CD4-positive, alpha-beta T cell treated with Interleukin-4 for 1 hour (primary cell): ENCODE measurements around the gene CTSW.
A peak's percentile ranks its signal among the peaks of the same experiment; 100 is the strongest.
"Not testable (repeated sequence)": the region's sequence is repeated elsewhere in the genome, so short reads cannot be mapped to it uniquely, and the experiment has no call there.

Experiments
- DNase-seq, 2 donors: peaks; one replicate each; pipeline ENCODE4 v3.0.0-alpha.2; 2020 to 2022

The CTSW gene, protein sequence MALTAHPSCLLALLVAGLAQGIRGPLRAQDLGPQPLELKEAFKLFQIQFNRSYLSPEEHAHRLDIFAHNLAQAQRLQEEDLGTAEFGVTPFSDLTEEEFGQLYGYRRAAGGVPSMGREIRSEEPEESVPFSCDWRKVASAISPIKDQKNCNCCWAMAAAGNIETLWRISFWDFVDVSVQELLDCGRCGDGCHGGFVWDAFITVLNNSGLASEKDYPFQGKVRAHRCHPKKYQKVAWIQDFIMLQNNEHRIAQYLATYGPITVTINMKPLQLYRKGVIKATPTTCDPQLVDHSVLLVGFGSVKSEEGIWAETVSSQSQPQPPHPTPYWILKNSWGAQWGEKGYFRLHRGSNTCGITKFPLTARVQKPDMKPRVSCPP

DNA sequence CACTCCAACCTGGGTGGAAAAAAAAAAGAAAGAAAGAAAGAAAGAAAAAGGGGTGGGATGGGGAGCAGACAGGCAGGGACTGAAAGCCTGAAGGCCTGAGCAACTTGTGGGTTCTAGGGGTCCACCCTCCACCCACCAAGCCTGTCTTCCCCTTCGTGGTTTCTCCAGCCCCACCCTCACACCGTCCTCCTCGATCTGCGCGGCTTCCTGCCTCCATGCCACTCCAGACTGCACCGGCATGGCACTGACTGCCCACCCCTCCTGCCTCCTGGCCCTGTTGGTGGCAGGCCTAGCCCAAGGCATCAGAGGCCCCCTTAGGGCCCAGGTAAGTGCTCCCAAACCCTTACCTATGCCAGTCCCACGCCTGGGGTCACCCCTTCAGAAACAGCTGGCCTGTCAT lies at the start of gene CTSW:
TSS of gene CTSW (plus strand) at position 221 of the 400 bp plus-strand sequence. CDS start at position 239, 18 bp downstream.
- DNase-seq = peak; percentile 50 to 64

DNA sequence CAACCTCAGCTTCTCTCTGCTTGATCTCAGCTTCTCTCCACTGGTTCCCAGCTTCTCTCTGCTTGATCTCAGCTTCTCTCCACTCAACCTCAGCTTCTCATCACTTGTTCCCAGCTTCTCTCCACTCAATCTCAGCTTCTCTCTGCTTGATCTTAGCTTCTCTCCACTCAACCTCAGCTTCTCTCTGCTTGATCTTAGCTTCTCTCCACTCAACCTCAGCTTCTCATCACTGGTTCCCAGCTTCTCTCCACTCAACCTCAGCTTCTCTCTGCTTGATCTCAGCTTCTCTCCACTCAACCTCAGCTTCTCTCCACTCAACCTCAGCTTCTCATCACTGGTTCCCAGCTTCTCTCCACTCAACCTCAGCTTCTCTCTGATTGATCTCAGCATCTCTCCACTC lies 47.4 kb upstream of the CTSW start:
- DNase-seq = not testable (repeated sequence)

- DNase-seq = peak; percentile 94 to 96
These were observed 46.2 kb upstream of the CTSW start, which contains the start of gene SNX32 for GRCh38 chr11:65833297-65834030. Gene SNX32 (plus strand): TSS chr11:65833963. CDS start chr11:65834066, 103 bp downstream.

- DNase-seq = no peak
These were observed 45.4 kb upstream of the CTSW start for GRCh38 chr11:65834202-65834601.

DNA sequence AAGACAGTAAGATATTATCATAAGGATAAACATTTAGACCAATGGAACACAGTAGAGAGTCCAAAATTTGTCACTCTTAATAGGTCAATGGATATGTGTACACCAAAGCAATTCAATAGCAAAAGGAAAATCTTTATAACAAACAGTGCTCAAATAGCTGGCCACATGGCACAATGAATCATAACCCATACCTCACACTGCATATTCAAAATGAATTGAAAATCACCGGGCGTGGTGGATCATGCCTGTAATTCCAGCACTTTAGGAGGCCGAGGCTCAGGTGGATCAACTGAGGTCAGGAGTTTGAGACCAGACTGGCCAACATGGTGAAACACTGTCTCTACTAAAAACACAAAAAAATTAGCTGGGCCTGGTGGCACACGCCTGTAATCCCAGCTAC lies 37.5 kb upstream of the CTSW start:
- no peak for DNase-seq

DNA sequence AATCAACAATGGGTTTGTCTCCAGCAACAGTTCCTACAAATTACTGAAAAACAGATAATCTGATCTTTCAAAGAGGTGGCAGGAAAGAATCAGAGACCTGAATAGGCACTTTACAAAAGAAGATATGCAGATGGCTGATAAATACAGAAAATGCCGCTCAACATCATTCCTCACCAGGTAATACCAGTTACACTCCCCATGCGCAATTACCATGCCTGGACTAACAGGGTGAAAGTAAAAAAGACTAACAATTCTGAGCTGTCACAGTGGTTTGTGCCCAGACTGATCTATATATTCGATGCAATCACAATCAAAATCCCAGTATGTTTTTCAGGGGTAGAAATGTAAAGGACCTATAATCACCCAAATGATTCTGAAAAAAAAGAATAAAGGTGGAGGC lies 35.8 kb upstream of the CTSW start:
- no peak for DNase-seq

DNA sequence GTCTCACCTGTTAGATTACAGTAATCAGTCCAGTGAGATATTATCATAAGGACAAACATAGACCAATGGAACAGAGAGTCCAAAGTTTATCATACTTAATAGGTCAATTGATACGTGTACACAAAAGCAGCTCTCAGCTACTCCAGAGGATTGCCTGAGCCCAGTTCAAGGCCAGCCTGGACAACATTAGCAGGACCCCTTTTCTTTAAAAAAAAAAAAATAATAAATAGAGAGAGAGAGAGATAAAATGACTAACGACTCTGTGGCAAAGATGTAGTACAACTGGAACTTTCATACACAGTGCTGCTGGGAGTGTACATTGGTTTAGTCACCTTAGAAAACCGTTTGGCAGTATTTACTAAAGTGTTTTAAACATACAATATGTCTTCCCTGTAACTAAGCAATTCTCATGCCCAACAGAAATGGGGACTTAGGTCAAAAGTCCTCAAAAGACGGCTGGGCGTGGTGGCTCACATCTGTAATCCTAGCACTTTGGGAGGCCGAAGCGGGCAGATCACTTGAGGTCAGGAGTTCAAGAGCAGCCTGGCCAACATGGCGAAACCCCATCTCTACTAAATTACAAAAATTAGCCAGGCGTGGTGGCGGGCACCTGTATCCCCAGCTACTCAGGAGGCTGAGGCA lies 35.3 kb upstream of the CTSW start:
- no peak for DNase-seq

GRCh38 chr11:65847746-65848145 lies 31.9 kb upstream of the CTSW start:
- DNase-seq = no peak

- not testable (repeated sequence) for DNase-seq
These were observed 30.9 kb upstream of the CTSW start for GRCh38 chr11:65848693-65849092.

DNA sequence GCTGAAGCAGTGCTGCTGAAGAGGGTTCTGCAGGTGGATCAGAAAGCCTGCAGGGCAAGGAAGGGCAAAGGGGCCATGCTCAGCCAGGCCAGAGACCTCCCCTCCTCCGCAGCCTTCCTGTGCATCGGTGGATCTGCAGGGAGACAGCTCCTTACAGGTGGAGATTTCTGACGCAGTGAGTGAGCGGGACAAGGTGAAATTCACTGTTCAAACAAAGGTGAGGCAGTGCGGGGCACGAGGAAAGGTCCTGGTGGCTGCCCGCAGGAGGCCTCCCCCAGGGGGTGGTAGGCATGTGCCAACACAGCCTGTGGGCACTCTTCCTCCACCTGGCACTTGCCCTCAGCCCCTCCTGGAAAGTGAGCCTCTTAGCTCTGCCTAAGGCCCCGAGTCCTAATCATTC lies 30.3 kb upstream of the CTSW start:
- no peak for DNase-seq

DNA sequence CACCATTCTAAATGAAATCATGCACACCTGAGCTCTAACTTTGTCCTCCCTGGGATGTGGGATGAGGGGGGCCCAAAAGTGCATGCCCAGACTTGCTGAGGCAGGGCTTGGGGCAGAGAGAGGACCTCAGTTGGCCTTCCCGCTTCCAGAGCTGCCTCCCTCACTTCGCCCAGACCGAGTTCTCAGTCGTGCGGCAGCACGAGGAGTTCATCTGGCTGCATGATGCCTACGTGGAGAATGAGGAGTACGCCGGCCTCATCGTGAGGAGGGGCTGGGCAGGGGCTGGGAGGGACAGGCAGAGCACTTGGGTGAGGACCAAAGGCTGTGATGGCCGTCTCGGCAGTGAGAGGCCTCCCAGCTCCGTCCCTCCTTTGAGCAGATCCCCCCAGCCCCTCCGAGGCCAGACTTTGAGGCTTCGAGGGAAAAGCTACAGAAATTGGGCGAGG lies 29.8 kb upstream of the CTSW start:
- no peak for DNase-seq

GRCh38 chr11:65850217-65851082 lies 29.2 kb upstream of the CTSW start:
- no peak for DNase-seq

GRCh38 chr11:65851083-65851579 lies 28.5 kb upstream of the CTSW start:
- peak in 1 of 2 donors; percentile 39 for DNase-seq

GRCh38 chr11:65851811-65852507 lies 27.7 kb upstream of the CTSW start:
- DNase-seq = no peak

GRCh38 chr11:65852508-65853245 lies 27.0 kb upstream of the CTSW start:
- no peak for DNase-seq

GRCh38 chr11:65853246-65853979 lies 26.2 kb upstream of the CTSW start:
- DNase-seq = no peak

DNA sequence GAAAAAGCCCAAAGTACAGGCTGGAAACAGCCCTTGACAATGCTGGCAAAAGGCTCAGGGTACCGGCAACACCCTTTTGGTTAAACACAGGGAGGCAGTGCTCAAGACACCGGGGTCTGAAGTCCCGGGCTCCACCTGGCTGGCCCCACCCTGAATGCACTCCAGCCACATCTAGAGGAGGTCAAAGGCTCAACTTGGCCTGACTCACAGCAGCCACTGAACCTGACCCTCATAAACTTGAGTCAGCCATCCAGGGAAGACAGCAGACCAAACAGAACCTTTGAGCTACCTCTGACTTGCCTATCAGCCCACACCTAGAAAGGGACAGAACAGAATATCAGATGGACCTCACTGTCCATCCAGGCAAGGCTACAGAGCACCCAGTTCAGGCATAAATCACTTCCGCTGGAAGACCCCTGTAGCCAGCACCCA lies 25.5 kb upstream of the CTSW start:
- no peak for DNase-seq

DNA sequence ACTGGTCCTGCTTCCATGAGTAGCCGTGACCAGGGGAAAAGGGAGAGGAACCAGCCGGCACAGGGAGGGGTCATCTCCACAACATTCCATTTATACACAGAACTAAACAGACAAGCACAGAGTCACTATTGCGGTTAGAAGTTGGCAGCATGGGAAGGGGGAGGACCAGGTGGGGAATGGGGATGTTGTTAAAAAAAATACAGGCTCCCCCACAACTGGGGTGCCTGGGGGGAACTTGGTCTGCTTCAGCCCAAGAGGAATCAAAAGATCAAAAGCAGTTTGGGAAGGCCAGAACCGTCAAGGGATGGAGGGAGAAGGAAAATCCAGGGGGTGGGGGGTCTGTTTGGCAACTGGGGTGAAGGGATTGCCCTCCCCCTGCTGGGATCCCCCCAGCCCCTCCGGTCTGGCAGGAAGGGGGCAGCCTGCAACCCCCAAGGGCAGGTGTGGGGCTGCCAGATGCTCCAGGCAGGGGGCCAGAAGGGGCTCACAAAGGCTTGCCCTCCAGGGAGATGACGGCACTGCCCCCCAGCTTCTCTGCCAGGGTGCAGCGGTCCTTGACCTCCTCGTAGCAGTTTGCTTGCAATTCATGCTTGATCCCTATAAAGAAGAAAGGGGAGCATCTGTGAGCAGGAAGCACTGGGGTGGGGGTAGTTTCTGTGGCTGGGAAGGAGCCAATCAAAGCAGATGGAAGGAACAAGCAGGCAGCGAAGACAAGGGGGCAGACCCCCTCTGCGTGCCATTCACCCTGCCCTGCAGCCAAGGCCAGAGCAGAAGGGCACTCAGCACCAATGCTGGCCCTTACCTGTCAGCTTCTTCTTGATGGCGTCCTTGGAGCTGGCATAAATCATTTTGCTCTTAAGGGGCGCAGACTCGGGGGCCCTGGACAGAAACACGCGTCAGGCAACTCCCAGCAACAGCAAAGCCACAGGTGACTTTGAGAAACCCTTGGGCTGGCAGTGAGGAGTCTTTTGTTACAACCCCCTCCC lies 24.5 kb upstream of the CTSW start:
- no peak for DNase-seq

DNA sequence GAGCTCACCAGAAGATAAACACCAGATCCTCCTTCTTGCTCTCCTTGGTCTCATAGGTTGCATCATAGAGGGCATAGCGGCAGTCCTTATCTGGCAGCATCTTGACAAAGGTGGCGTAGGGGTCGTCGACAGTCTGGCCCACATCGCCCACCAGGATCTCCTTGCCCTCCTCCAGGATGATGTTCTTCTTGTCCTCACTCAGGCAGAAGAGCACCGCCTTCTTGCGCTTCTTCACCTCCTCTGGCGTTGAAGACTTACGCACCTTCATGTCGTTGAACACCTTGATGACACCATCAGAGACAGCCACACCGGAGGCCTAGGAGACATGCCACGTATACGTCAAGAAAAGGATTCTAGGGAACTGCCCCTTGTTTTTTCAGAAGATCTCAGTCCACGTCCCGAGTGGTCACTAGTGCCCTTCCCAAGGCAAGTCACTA lies 23.7 kb upstream of the CTSW start:
- no peak for DNase-seq
